HUES48 (cell line): ENCODE measurements around the gene BTBD7.
A peak's percentile ranks its signal among the peaks of the same experiment; 100 is the strongest.

Source experiments
- H3K27ac ChIP-seq: one replicate; pipeline ENCODE4 v1.7.0; 2013; ENCODE audit warnings: low read depth, low read length, inconsistent platforms
- H3K27me3 ChIP-seq: 2 replicates; pipeline ENCODE4 v1.6.1; 2013; ENCODE audit warnings: mild to moderate bottlenecking, low read length; ENCODE audit not compliant: control insufficient read depth, insufficient read depth
- H3K36me3 ChIP-seq: 2 replicates; pipeline ENCODE4 v1.6.1; 2013; ENCODE audit warnings: low read length; ENCODE audit not compliant: control insufficient read depth, insufficient read depth
- H3K4me1 ChIP-seq: 2 replicates; pipeline ENCODE4 v1.6.1; 2013; ENCODE audit warnings: mild to moderate bottlenecking, low read length; ENCODE audit not compliant: control insufficient read depth, insufficient read depth
- H3K4me3 ChIP-seq: 2 replicates; pipeline ENCODE4 v1.5.1; 2013; ENCODE audit warnings: mild to moderate bottlenecking, low read depth, low read length
- H3K9ac ChIP-seq: 2 replicates; pipeline ENCODE4 v1.6.1; 2013; ENCODE audit warnings: mild to moderate bottlenecking, low read depth, low read length, moderate library complexity
- H3K9me3 ChIP-seq: 2 replicates; pipeline ENCODE4 v1.6.1; 2013; ENCODE audit warnings: low read length; ENCODE audit not compliant: control insufficient read depth, insufficient read depth

Gene BTBD7

GRCh38 chr14:93317210-93317874 is 15.5 kb downstream of the BTBD7 start:
- Histone ChIP-seq H3K27ac (peak overlapping the region; percentile 82), H3K4me3 (no peak overlapping the region)

DNA sequence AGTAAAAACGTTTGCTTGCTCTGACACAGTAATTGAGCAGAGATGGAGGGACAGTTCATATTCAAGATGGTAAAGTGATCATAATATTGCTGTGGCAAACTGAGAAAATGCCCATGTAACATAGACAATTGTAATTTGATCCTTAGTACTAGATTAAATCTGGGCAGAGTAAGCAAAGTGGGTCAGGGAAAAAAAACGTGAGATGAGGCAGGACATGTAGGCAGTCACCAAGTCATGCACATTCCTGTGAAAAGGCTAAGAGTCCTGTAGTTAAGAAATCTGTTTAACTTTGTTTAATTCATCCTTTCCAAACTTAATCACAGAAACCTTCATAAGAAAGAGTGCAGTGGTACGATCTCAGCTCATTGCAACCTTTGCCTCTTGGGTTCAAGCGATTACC is 16.1 kb downstream of the BTBD7 start:
- Histone ChIP-seq H3K27ac (no peak overlapping the region), H3K9ac (no peak overlapping the region), H3K4me3 (no peak overlapping the region), H3K27me3 (no peaks in the 10 kb centered on the region), H3K36me3 (no peaks in the 10 kb centered on the region), H3K9me3 (no peaks in the 10 kb centered on the region), H3K4me1 (peaks cover 29% of the 10 kb centered on the region)

More at GRCh38 chr14:93317210-93317874, 15.5 kb downstream of the BTBD7 start:
- H3K9ac ChIP-seq: no peak overlapping the region
- H3K27me3 ChIP-seq: no peaks in the 10 kb centered on the region
- no peaks in the 10 kb centered on the region for H3K36me3 ChIP-seq
- H3K9me3 ChIP-seq: no peaks in the 10 kb centered on the region
- H3K4me1 ChIP-seq: peaks cover 29% of the 10 kb centered on the region

DNA sequence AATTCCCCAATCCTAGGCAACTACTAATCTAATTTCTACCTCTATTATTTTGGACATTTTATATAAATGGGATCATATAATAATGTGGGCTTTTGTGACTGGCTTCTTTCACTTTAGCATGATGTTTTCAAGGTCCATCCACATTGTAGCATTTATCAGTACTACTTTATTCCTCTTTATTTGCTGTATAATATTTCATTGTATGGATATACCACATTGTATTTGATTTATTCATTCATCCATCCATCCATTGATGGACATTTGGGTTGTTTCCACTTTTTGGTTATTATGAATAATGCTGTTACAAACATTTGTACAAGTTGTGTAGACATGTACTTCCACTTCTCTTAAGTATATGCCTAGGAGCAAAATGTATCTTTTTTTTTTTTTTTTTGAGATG is 17.3 kb downstream of the BTBD7 start:
- no peaks in the 10 kb centered on the region for H3K36me3 ChIP-seq
- no peak overlapping the region for H3K27ac ChIP-seq
- no peaks in the 10 kb centered on the region for H3K27me3 ChIP-seq
- peaks cover 29% of the 10 kb centered on the region for H3K4me1 ChIP-seq
- H3K9ac ChIP-seq: no peak overlapping the region
- no peak overlapping the region for H3K4me3 ChIP-seq
- H3K9me3 ChIP-seq: no peaks in the 10 kb centered on the region

GRCh38 chr14:93311082-93311481 is 21.8 kb downstream of the BTBD7 start:
- Histone ChIP-seq H3K4me1 (no peaks in the 10 kb centered on the region), H3K4me3 (no peak overlapping the region), H3K27ac (no peak overlapping the region), H3K9ac (no peak overlapping the region), H3K9me3 (no peaks in the 10 kb centered on the region), H3K27me3 (no peaks in the 10 kb centered on the region), H3K36me3 (no peaks in the 10 kb centered on the region; the same call in 1 of the 2 replicates)

DNA sequence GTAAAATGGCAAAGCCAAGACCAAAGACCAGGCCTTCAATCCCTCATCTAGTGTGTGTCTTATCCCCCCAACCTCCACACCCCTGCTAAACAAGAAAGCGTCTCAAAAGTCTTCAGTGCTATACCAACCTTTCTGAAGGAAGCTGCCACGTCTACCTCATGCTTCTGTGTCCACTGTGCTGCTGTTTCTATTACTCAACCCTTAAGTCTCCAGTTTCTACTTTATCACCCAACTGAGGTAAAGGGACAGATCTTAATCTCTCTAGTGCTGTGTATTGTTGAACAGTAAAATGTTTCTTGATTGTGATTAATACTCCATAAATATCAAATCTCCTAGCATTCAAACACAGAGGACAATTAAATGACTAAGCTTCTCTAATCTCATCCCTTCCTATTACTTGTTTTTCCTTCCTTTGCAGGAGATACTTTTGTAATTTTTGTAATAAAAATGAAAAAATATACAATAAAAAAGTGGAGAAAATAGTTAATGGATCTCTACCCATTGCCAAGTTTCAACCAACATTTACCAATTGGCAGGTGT is 23.3 kb downstream of the BTBD7 start:
- H3K4me3 ChIP-seq: no peak overlapping the region
- H3K9ac ChIP-seq: no peak overlapping the region
- no peaks in the 10 kb centered on the region; the same call in 1 of the 2 replicates for H3K36me3 ChIP-seq
- H3K27me3 ChIP-seq: no peaks in the 10 kb centered on the region
- peaks cover 6% of the 10 kb centered on the region; the same call in 1 of the 2 replicates for H3K4me1 ChIP-seq
- no peaks in the 10 kb centered on the region for H3K9me3 ChIP-seq
- no peak overlapping the region for H3K27ac ChIP-seq

DNA sequence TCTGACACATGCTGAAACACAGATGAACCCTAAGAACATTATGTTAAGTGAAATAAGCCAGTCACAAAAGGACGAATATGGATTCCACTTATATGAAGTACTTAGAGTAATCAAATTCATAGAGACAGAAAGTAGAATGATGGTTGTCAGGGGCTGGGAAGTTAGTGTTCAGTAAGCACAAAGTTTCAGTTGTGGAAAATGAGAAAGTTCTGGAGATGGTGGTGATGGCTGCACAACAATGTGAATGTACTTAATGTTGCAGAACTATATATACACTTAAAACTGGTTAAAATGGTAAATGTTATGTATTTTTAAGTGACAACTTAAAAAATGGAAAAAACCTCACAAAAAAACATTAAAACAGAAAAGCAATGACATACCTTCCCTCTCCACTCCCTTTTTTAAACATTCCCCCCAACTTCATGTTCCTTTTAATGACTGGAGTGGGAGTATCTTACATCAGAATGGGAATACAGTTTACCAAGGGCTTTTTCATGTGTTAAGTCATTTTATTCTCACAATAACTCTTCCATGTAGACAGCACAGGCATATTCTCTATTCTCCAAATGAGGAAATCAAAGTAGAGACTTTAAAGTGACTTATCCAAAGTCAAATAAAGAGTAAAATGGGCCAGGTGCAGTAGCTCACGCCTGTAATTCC is 24.0 kb downstream of the BTBD7 start:
- Histone ChIP-seq H3K4me1 (peaks cover 8% of the 10 kb centered on the region), H3K27me3 (no peaks in the 10 kb centered on the region), H3K4me3 (no peak overlapping the region), H3K36me3 (no peaks in the 10 kb centered on the region; the same call in 1 of the 2 replicates), H3K9ac (no peak overlapping the region), H3K27ac (no peak overlapping the region), H3K9me3 (no peaks in the 10 kb centered on the region)

GRCh38 chr14:93306812-93307211 is 26.0 kb downstream of the BTBD7 start:
- Histone ChIP-seq H3K4me1 (peaks cover 19% of the 10 kb centered on the region), H3K9ac (no peak overlapping the region), H3K27me3 (no peaks in the 10 kb centered on the region), H3K9me3 (no peaks in the 10 kb centered on the region), H3K4me3 (no peak overlapping the region), H3K36me3 (no peaks in the 10 kb centered on the region; the same call in 1 of the 2 replicates), H3K27ac (no peak overlapping the region)

DNA sequence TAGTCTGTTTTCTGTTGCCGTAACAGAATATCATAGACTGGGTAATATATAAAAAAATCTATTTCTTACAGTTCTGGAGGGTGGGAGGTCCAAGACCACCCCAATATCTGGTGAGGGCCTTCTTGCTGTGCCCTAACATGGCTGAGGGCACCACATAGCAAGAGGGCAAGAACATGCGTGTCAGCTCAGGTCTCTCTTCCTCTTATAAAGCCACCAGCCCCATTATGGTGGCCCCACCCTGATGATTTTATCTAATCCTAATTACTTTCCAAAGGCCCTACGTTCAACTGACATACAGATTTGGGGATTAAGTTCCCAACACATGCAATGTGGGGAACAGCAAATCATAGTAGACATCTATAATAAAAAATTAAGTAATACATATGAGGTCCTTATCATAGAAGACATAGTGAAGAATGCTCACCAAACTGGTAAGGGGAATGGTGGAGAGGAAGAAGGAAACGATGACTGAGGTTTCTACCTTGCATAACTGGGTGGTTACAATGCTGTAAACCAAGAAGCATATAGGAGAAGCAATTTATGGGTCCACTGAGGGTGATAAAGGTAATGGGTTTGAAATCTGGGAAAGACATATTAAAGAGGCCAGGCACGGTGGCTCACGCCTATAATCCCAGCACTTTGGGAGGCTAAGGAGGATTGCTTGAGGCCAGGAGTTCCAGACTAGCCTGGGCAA is 27.0 kb downstream of the BTBD7 start:
- Histone ChIP-seq H3K36me3 (no peaks in the 10 kb centered on the region; the same call in 1 of the 2 replicates), H3K9ac (no peak overlapping the region), H3K4me1 (peaks cover 22% of the 10 kb centered on the region), H3K27ac (no peak overlapping the region), H3K27me3 (no peaks in the 10 kb centered on the region), H3K9me3 (no peaks in the 10 kb centered on the region), H3K4me3 (no peak overlapping the region)

DNA sequence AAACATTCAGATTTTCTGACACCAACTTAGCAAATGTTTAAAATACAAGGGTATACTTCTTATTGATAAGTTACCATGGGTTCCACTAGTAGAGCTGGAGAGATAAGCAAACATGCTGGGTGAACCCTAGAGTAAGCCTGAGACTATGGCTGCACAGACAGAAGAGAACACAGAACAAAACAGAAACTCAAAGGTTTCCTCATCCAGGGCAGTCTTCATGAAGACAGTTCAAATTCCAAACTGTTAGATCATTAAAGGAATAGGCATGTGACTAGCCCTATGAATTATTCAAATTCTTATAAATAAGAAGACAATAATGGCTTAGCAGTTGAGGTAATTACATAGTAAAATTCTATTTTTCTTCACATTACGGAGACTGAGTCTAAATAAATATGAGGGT is 28.1 kb downstream of the BTBD7 start:
- Histone ChIP-seq H3K27me3 (no peaks in the 10 kb centered on the region), H3K9ac (no peak overlapping the region), H3K4me1 (peaks cover 25% of the 10 kb centered on the region), H3K36me3 (no peaks in the 10 kb centered on the region), H3K27ac (no peak overlapping the region), H3K9me3 (no peaks in the 10 kb centered on the region), H3K4me3 (no peak overlapping the region)

DNA sequence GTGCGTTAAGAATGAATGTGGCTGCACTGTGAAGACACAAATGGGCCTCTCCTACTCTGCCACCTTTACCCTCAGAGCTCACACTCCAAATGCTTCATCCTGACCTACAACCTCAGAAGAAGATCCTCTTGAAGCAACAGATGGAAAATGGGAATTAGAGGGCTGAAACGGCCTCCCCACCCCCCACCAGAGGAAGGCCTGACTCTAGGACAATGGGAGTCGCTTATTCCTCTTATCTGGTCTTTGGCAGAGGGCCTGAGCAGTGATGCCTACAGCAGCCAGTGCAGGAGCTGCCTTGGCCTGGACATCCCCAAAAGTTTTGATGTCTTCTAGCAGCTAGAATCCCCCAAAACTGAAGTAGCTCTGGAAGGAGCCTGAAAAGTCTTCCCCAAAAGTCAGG is 29.2 kb downstream of the BTBD7 start:
- Histone ChIP-seq H3K27ac (no peak overlapping the region), H3K27me3 (no peaks in the 10 kb centered on the region), H3K9me3 (no peaks in the 10 kb centered on the region), H3K36me3 (no peaks in the 10 kb centered on the region), H3K4me1 (peaks cover 33% of the 10 kb centered on the region), H3K9ac (no peak overlapping the region), H3K4me3 (no peak overlapping the region)
